Activated T-helper 1 cell treated with anti-CD3 and anti-CD28 coated beads, Interleukin-2, amount 50 U/mL, for 16 hours (primary cell): ENCODE results near the gene TRIM52.
"Not testable (repeated sequence)": the region's sequence is repeated elsewhere in the genome, so short reads cannot be mapped to it uniquely, and the experiment has no call there.

Experiments used
- DNase-seq, 2 donors: peaks; one replicate each; pipeline ENCODE4 v3.0.0-alpha.2; 2020; ENCODE audit warnings: low read depth in 1 of 2, low spot score in 1 of 2

The TRIM52 gene

GRCh38 chr5:181260720-181261319 lies at the start of gene TRIM52:
TSS of gene TRIM52 (minus strand) at chr5:181261143. CDS start at chr5:181260813, 330 bp downstream.
- DNase-seq = peak; percentile 81 to 82

GRCh38 chr5:181287331-181287730 lies 26.4 kb upstream of the TRIM52 start:
- DNase-seq = not testable (repeated sequence)

- DNase-seq = not testable (repeated sequence)
Observed at GRCh38 chr5:181285962-181286705, 25.2 kb upstream of the TRIM52 start.

- DNase-seq = not testable (repeated sequence)
Observed at GRCh38 chr5:181283841-181284755, 23.2 kb upstream of the TRIM52 start.

- DNase-seq = no peak
Observed at GRCh38 chr5:181283347-181283746, 22.4 kb upstream of the TRIM52 start.

GRCh38 chr5:181282874-181283273 lies 21.9 kb upstream of the TRIM52 start:
- DNase-seq = no peak

- DNase-seq = not testable (repeated sequence)
Observed at GRCh38 chr5:181282415-181282814, 21.5 kb upstream of the TRIM52 start.

- no peak for DNase-seq
Observed at GRCh38 chr5:181281984-181282316, 21.0 kb upstream of the TRIM52 start.

GRCh38 chr5:181281077-181281983 lies 20.4 kb upstream of the TRIM52 start:
- no peak for DNase-seq

- DNase-seq = no peak
Observed at GRCh38 chr5:181280251-181280762, 19.4 kb upstream of the TRIM52 start.

GRCh38 chr5:181273433-181273744 lies 12.4 kb upstream of the TRIM52 start:
- not testable (repeated sequence) for DNase-seq

GRCh38 chr5:181271081-181271480 lies 10.1 kb upstream of the TRIM52 start:
- no peak for DNase-seq

GRCh38 chr5:181267907-181268306 lies 7.0 kb upstream of the TRIM52 start:
- DNase-seq = not testable (repeated sequence)

GRCh38 chr5:181267291-181267904 lies 6.5 kb upstream of the TRIM52 start:
- DNase-seq = not testable (repeated sequence)

- DNase-seq = no peak
Observed at GRCh38 chr5:181265092-181265671, 4.2 kb upstream of the TRIM52 start.

GRCh38 chr5:181263633-181264032 lies 2.7 kb upstream of the TRIM52 start:
- no peak for DNase-seq

GRCh38 chr5:181261320-181262049 lies 542 bp upstream of the TRIM52 start:
- peak; percentile 56 to 63 for DNase-seq

GRCh38 chr5:181259974-181260719 lies 796 bp downstream of the TRIM52 start:
- DNase-seq = no peak
